SU-DHL-6 (cell line): ENCODE measurements around the gene PSEN2.

ENCODE experiments used
- H2AFZ ChIP-seq: fragments of 200-600 bp; sonication (generic); 2 replicates; pipeline ENCODE4 v1.6.1; 2014; ENCODE audit warnings: low read depth, mild to moderate bottlenecking, moderate library complexity, mixed read lengths, antibody characterized with exemption, low read length; ENCODE audit not compliant: severe bottlenecking
- H3F3A ChIP-seq: fragments of 200-600 bp; shearing (Covaris generic); 2 replicates; pipeline ENCODE4 v1.6.0; 2016; ENCODE audit warnings: antibody characterized with exemption, mild to moderate bottlenecking; ENCODE audit not compliant: insufficient read depth
- H3K27ac ChIP-seq: fragments of 200-600 bp; sonication (generic); 2 replicates; pipeline ENCODE4 v1.5.1; 2016; ENCODE audit warnings: low read depth, mild to moderate bottlenecking, low read length, moderate library complexity, mixed read lengths
- H3K27me3 ChIP-seq: fragments of 200-600 bp; sonication (generic), shearing (Covaris generic); 2 replicates; pipeline ENCODE4 v1.6.0; 2014; ENCODE audit warnings: mild to moderate bottlenecking, low read length
- H3K36me3 ChIP-seq: fragments of 200-600 bp; sonication (generic); 2 replicates; pipeline ENCODE4 v1.6.1; 2014; ENCODE audit warnings: mild to moderate bottlenecking, low read length, mixed read lengths
- H3K4me2 ChIP-seq: fragments of 300-600, 200-600 bp; shearing (Covaris generic), sonication (generic); 2 replicates; pipeline ENCODE4 v1.6.0; 2014; ENCODE audit warnings: low read length, low read depth, mild to moderate bottlenecking; ENCODE audit not compliant: poor library complexity, severe bottlenecking
- H3K4me3 ChIP-seq: fragments of 200-600 bp; sonication (generic); 2 replicates; pipeline ENCODE4 v1.5.1; 2014; ENCODE audit warnings: antibody characterized with exemption, low read length, mild to moderate bottlenecking, mixed read lengths; ENCODE audit not compliant: insufficient read depth, poor library complexity, severe bottlenecking
- H3K79me2 ChIP-seq: fragments of 200-600 bp; sonication (generic); 2 replicates; pipeline ENCODE4 v1.6.1; 2014; ENCODE audit warnings: mild to moderate bottlenecking, low read length, moderate library complexity; ENCODE audit not compliant: insufficient read depth
- H3K9ac ChIP-seq: fragments of 200-600 bp; sonication (generic); 2 replicates; pipeline ENCODE4 v1.7.0; 2014; ENCODE audit warnings: mild to moderate bottlenecking, low read length
- H3K9me2 ChIP-seq: fragments of 200-600 bp; sonication (generic); replicated peaks from 2 replicates; pipeline ENCODE4 v1.6.1; 2014; ENCODE audit warnings: low read length; ENCODE audit not compliant: insufficient read depth
- H3K9me3 ChIP-seq: fragments of 200-600 bp; sonication (generic); 2 replicates; pipeline ENCODE4 v1.6.1; 2014; ENCODE audit warnings: low read length, mixed read lengths; ENCODE audit not compliant: insufficient read depth
- H4K20me1 ChIP-seq: fragments of 200-600 bp; sonication (generic); 2 replicates; pipeline ENCODE4 v1.6.1; 2014; ENCODE audit warnings: low read depth, mild to moderate bottlenecking, antibody characterized with exemption, low read length, moderate library complexity, mixed read lengths
- CTCF ChIP-seq: fragments of 200-600 bp; sonication (generic); IDR thresholded peaks from one replicate; pipeline ENCODE4 v1.5.1; 2017; ENCODE audit warnings: antibody characterized with exemption, mild to moderate bottlenecking, low read length, moderate library complexity; ENCODE audit not compliant: insufficient read depth, poor library complexity, severe bottlenecking
- EZH2phosphoT487 ChIP-seq: fragments of 200-600 bp; sonication (generic), shearing (Covaris generic); conservative IDR thresholded peaks from 2 replicates; pipeline ENCODE4 v1.6.1; 2018; ENCODE audit warnings: mild to moderate bottlenecking, antibody characterized with exemption, low read length, moderate library complexity, mixed read lengths

The PSEN2 gene

GRCh38 chr1:226870401-226871279 is at the start of gene PSEN2:
Gene PSEN2, plus strand, starts transcription at chr1:226870616. Its CDS starts 11,292 bp downstream, at chr1:226881908.
- Histone ChIP-seq H4K20me1 (no peaks in the 10 kb centered on the region), H2AFZ (peak within 1 kb of the TSS; percentile 50), H3K27me3 (no peaks in the 10 kb centered on the region), H3K9me2 (no peaks in the 10 kb centered on the region), H3K36me3 (no peaks in the 10 kb centered on the region), H3K4me3 (peak within 1 kb of the TSS; percentile 49), H3K79me2 (no peaks in the 10 kb centered on the region), H3F3A (no peaks in the 10 kb centered on the region), H3K9ac (peak within 1 kb of the TSS; percentile 53), H3K4me2 (peak within 1 kb of the TSS; percentile 69), H3K9me3 (no peaks in the 10 kb centered on the region), H3K27ac (no peak within 1 kb of the TSS)
- TF ChIP-seq EZH2phosphoT487 = no peak
- no peak for TF ChIP-seq CTCF

- TF ChIP-seq EZH2phosphoT487 (no peak), CTCF (no peak)
- Histone ChIP-seq H3K27ac (no peak overlapping the region), H3F3A (no peaks in the 10 kb centered on the region), H2AFZ (no peak overlapping the region), H4K20me1 (no peaks in the 10 kb centered on the region), H3K36me3 (no peaks in the 10 kb centered on the region), H3K9me3 (no peaks in the 10 kb centered on the region), H3K4me3 (no peak overlapping the region), H3K79me2 (no peaks in the 10 kb centered on the region), H3K9me2 (no peaks in the 10 kb centered on the region), H3K4me2 (no peak overlapping the region), H3K27me3 (no peaks in the 10 kb centered on the region), H3K9ac (no peak overlapping the region)
These were observed 49.3 kb upstream of the PSEN2 start for GRCh38 chr1:226820941-226821718.

DNA sequence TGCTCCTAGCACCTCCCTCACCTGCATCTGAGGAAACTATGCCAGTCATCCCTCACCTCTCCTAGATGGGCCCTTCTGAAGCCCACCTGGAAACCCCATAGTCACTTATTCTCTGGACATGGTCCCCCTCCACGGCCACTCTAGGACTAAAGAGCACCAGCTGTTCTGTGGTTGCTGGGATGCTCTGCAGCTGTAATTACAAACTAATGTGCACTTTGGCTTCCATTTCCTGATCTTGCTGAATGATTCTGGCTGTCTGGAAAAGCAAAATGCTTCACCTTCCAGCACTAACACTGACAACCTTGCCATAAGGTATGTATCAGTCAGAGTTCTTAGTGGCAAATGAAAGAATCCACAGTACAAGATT is 48.7 kb upstream of the PSEN2 start:
- H3K27me3 ChIP-seq = no peaks in the 10 kb centered on the region

More for the DNA sequence above, 48.7 kb upstream of the PSEN2 start:
- no peak overlapping the region for H3K4me2 ChIP-seq
- no peaks in the 10 kb centered on the region for H3K9me2 ChIP-seq
- H3K9ac ChIP-seq = no peak overlapping the region
- no peak overlapping the region for H3K4me3 ChIP-seq
- no peak overlapping the region for H2AFZ ChIP-seq
- no peaks in the 10 kb centered on the region for H3K9me3 ChIP-seq
- TF ChIP-seq EZH2phosphoT487 (no peak), CTCF (no peak)
- H3K79me2 ChIP-seq = no peaks in the 10 kb centered on the region
- no peaks in the 10 kb centered on the region for H4K20me1 ChIP-seq
- H3K36me3 ChIP-seq = no peaks in the 10 kb centered on the region
- no peak overlapping the region for H3K27ac ChIP-seq
- H3F3A ChIP-seq = no peaks in the 10 kb centered on the region
